Activated CD4-positive, alpha-beta T cell treated with anti-CD3 and anti-CD28 coated beads, Interleukin-10, Interleukin-2, amounts not matched to agents 100 ng/mL and 50 ng/mL, durations not matched to agents 16 hours and 8 hours (primary cell): Measurements from ENCODE around the gene NBPF26.
"Not testable (repeated sequence)": the region's sequence is repeated elsewhere in the genome, so short reads cannot be mapped to it uniquely, and the experiment has no call there.

ENCODE experiments used
- DNase-seq: peaks from one replicate; pipeline ENCODE4 v3.0.0-alpha.2; 2020

NBPF26 gene

DNA sequence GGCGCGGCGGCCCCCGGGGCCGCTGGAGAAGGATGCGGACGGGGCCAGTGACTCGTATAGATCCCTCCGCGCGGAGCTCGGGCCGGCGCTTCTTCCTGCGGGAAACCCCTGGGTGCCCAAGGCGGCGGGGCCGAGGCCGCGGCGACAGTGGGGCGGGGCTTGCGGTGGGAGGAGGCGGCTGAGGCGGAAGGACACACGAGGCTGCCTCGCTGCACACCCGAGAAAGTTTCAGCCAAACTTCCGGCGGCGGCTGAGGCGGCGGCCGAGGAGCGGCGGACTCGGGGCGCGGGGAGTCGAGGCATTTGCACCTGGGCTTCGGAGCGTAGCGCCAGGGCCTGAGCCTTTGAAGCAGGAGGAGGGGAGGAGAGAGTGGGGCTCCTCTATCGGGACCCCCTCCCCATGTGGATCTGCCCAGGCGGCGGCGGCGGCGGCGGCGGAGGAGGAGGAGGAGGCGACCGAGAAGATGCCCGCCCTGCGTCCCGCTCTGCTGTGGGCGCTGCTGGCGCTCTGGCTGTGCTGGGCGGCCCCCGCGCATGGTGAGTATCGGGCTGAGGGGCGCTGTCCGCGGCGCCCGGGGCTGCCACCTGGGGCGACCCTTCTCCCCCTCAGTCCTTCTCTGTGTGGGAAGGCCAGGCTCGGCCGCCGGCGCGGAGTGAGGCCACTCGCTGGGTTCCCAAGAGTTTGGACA, at the start of gene NBPF26:
TSS of gene NBPF26 (plus strand) at position 231 of the 688 bp plus-strand sequence.
- peak; percentile 87 for DNase-seq

DNA sequence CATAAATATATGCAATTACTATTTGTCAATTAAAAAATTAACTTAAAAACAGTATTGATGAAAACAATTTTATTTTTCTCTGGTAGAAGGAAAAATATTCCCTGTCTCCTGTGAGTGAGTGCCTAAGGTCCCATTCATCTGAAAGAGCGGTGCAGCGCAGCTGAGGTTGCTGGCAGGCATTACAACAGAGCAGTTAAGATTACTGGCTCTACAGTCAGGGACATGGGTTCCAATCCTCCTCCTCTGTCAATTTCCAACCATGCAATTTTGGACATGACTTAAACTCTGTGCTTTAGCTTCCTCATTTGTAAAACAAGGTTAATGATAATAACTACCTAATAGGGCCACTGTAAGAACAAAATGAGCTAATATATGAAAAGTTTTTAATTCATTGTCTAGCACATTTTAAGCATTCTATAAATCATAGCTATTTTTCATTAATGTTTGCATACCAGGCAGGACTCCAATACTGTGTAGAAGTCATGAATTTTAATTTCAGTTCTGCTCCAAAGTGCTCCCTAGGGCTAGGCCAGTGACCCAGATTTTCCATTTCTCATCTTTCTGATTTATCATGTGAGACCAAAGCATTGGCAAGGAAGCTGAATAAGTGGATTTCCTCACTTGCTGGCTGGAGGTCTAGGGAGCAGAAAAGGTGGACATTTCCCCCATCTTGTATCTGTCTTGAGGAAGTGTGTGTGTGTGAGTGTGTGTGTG, 43.5 kb upstream of the NBPF26 start:
- not testable (repeated sequence) for DNase-seq

DNA sequence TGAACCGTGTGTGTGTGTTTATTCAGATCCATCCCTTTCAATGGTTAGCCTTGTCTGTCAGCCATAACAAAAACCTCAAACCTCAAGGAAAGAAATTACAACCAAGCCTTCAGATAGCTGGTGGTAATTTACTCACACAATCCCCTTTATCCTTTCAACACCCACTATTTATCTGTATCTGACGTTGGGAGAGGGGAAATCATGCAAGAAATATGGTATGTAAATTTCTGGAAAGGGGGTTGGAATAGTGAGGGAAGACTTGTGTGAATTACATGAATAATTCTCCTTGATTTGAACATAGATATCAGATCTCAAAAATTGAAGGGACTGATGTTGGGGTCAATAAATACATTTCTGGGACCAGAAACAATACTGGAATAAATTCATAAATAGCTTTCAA, 42.8 kb upstream of the NBPF26 start:
- DNase-seq = not testable (repeated sequence)

DNA sequence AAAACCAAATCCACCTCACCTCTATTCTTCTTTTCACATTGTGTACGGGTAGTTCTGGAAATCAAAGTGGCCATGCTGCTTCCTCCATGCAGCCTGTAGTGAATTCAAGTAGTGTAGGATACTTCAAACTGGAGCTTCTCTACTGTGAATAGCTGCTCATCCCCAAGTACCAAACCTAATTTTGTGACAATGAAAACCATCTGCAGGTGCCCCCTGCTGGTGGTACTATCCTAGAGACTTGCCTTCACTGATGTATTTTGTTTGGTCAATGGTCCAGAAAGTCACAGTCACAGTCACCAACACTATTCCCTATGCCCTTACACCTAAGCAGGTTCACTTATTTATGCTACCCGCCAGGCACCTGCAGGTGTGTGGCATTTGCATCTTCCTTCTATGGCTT, 39.3 kb upstream of the NBPF26 start:
- not testable (repeated sequence) for DNase-seq

DNA sequence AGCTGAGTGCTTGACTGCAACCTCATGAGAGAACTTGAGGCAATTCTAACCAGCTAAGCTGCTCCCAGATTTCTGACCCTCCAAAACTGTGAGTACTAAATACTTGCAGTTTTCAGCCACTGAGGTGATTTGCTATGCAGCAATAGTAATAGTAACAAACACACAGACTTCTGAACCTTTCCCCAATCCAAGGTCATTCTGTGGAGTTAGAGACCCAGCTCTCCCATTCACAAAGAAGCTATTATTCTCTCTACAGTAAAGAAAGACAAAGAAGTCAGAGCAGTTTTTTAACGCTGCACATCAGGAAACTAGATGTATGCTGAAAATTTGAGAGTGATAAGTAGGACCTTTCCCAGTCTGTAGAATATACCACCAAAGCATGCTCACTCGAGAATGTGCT, 38.1 kb upstream of the NBPF26 start:
- not testable (repeated sequence) for DNase-seq

DNA sequence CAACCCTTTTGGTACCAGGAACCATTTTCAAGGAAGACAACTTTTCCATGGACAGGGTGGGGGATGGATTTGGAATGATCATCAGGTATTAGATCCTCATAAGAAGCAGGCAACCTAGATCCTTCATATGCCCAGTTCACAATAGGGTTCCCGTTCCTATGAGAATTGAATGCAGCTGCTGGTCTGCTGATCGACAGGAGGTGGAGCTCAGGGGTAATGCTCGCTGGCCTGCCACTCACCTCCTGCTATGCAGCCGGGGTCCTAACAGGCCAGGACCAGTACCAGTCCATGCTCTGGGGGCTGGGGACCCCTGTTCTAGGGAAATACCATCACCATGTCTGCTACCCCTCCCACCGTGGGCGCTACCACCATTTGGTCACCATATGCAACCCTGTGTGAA, 36.5 kb upstream of the NBPF26 start:
- DNase-seq = not testable (repeated sequence)

DNA sequence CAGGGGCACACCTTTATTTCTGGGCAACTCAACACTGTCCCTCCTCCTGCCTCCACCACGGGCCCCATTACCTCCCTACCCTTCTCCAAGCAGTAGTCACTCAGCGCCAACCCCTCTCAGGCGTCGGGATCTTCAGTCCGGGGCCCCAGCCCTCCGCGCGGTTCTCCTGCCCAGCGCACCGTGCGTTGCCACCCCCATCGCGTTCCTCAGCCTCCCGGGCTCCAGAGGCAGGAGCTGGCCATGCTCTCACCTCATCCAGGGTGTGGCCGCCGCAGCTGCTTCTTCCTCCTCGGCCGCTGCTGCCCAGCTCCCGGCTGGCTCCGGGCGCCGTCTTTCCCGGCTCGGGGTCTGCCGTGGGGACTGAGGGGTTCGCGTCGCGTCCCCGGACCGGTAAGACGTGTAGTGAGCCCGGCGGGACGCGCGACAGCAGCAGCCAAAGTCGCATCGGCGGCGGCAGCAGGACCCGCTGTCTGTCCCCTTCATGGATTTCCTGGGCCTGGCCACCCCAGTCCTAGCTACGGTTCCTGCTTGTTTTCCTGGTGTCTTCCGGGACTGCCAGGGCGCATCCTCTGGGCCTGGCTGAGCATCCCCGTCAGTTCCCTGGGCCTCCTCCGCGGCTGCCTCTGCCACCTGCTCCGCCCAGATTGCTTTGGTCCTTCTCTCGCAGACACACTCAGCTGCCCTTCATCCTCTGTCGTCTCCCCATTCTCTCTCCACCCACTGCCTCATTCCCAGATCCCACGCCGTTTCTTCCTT, 22.8 kb upstream of the NBPF26 start:
- not testable (repeated sequence) for DNase-seq

DNA sequence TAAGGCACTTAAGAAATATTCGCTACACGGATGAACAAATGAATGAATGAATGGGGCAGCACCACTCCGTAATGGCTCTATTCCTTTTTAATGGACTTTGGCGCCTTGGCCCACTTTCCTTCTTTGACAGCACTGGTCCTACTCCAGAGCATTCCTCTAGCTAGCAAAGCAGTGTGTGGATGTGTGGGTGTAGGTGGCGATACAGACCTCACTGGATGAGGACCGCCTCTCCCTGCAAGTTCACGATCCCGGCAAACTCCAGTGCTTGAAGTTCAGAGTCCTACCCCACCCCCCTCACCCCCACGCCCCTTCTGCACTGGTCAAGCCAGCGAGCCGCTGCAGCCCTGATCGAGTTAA, 409 bp upstream of the NBPF26 start:
- DNase-seq = not testable (repeated sequence)

DNA sequence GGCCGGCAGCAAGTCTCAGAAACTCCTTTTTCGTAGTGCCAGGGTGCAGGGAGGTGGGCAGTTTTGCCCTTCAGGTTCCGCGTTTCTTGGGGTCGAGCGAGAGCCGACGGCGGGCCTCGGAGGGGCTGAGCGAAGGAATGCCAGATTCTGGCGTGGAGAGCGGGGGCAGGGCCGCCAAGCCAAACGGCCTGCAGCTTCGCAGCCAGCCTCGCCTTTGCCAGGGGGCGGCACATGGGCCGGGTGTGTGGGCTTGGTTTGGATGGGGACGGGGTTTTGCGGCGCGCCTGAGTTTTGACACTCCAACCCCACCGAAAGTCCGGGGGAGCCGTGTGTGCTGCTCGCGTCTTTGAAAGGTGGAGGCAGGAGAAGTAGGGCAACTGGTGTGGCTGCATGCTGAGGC, 762 bp downstream of the NBPF26 start:
- peak; percentile 10 for DNase-seq

DNA sequence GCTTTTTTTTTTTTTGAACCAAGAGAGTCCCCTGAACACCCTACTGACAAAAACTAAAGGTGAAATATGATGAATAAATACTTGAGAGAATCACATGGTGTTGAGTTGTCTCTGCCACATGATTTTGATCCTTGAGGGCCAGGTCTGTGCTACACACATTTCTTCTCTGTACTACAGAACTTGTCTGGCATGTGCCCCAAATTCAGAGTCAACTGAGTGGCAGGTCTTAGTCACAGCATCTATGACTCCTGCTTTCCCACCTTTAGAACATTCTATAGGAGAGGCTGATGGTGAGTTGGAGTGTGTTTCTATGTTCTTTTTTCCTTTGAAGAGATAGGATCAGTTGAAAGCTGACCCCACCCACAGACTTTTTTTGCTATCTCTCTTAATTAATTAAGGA, 5.1 kb downstream of the NBPF26 start:
- peak; percentile 9 for DNase-seq

DNA sequence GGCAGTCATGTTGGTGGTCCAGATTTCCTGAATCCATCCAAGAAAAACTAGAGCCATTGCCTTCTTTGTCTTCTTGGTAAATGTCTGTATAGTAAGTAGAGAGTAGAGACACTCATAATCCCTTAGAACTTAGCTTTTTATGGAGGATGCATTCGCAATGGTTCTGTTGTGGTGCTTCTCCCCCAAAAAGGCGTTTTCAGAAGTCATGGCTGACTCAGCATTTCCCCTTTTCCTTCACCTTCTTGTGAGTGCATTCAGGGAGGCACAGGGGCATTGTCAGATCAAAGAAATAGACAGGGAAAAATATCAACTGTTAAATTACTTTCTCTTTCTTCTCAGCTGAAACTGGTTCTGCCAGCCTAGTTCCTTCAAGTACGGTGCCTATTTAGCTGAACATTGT, 45.3 kb downstream of the NBPF26 start:
- DNase-seq = not testable (repeated sequence)

DNA sequence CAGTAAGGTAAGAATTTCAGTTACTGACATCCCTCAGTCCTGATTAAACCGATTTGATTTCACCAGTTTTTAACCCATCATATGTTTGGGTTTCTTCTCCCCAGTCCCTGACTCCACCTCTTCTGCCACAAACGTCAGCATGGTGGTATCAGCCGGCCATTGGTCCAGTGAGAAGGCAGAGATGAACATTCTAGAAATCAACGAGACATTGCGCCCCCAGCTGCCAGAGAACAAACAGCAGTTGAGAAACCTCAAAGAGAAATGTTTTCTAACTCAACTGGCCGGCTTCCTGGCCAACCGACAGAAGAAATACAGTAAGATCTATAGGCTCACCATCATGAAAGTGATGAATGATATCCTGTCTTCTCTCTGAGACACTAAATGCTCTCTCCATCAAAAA, 81.7 kb downstream of the NBPF26 start:
- DNase-seq = peak; percentile 23

DNA sequence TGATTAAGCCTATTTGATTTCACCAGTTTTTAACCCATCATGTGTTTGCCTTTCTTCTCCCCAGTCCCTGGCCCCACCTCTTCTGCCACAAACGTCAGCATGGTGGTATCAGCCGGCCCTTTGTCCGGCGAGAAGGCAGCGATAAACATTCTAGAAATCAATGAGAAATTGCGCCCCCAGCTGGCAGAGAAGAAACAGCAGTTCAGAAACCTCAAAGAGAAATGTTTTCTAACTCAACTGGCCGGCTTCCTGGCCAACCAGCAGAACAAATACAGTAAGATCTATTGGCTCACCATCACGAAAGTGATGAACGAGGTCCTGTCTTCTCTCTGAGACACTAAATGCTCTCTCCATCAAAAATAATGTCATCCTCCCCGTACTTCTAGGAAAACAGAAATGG, 88.1 kb downstream of the NBPF26 start:
- DNase-seq = peak; percentile 50

DNA sequence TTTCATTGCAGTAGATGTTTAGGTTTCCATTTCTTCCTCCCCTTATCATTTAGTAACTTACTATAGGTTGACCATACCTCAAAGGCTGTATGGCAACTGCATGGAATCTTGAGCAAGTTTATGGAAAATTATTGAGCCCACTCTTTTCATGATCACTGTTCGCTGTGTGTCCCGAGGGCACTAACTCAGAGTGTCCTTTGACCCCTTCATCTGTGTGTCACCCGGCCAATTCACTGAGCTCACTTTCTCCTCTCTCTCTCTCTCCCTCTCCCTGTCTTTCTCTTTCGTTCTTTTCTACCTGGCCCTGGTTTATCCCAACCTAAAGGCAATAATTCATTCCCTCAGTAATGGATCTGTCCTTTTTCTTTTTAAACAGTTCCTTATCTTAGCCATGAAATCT, 101.3 kb downstream of the NBPF26 start:
- DNase-seq = not testable (repeated sequence)

DNA sequence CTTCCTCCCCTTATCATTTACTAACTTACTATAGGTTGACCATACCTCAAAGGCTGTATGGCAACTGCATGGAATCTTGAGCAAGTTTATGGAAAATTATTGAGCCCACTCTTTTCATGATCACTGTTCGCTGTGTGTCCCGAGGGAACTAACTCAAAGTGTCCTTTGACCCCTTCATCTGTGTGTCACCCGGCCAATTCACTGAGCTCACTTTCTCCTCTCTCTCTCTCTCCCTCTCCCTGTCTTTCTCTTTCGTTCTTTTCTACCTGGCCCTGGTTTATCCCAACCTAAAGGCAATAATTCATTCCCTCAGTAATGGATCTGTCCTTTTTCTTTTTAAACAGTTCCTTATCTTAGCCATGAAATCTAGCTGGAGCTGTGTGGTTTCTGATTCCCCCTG, 102.9 kb downstream of the NBPF26 start:
- DNase-seq = not testable (repeated sequence)

DNA sequence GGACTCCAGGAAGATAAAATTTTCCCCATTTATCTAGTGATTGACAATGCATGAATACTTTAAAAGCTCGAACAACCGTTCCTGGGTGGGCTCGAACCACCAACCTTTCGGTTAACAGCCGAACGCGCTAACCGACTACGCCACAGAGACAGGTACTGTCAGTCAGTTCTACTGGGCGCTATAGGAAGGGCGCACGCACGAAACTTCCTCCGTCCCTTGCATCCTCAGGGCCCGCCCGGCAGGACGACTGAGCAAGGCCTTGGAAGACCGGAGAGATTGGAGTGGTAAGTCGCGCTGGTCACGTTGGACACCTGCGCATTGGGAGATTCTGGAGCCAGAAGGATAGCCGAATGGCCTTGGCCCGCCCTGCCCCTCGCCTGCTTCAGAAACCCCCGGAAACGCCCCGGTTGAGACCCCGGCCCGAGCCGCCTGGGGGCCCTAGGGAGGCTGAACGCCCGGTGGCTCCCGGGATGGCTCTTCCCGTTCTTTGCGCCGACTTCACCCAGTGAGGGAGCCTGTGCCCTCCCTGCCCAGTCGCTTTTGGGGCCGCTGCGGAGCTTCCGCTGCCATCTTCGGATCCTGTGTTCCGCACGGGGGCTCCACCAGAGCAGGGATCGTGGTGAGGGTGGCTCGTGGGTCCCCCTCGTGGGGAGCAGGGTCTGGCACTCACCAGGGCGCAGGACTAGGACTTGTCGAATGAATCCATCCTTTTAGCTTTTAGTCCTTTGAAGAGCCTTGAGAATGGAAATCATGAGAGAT, 120.6 kb downstream of the NBPF26 start:
- DNase-seq = peak; percentile 87

DNA sequence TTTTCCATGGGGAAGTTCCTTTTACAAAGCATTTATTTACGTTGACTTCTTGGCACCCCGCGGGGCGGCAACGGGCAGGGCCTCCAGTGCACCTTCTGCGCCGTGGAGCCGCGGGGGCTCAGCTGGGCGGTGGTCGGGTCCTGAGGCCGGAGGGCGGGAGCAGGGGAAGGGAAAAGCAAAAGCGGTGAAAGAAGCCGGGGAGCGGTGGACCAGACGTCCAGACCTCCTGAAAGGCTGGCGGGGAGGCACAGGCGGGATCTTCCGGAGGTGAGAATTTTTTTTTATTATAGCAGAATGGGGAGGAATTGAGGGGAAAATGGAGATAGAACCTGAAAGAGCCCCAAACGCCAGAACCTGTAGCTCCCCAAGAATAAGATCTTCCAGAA, 121.2 kb downstream of the NBPF26 start:
- DNase-seq = not testable (repeated sequence)

DNA sequence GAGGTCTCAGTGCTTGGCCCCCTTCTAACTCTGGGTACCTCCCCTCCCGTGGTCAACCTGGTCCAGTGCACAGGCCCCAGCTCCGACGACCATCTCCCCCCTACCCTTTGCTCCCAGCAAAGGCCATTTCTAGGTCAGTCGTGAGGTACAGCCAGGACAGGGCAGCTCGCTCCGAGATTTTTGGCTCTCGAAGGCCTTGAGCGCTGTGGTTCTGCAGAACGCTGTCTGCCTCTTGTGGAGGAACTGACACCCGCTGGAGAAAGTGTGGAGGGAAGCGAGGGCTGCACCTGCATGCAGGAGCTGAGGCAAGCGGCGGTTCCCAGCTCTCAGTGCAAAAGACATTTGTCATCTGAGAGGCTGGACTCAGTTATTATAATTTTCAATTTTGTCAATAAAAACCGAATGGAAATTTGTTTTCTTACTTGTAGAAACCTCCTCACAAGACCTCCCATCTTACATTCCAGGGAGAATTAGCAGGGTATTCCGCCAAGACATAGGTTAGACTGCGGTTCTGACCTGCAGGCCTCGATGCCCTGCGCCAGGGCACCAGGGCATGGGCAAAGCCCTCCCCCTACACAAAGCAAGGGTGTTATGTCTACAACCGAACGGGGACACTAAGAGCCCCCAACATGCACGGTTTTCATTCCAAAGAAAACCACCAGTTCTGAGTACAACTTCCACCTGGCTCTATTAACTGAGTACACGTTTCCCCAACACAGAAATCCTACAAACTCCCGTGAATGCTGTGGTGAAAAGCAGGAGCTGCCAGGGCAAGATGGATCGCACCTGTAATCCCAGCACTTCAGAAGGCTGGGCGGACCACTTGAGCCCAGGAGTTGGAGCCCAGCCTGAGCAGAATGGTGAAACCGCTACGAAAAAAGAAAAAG, 125.9 kb downstream of the NBPF26 start:
- DNase-seq = peak; percentile 45

DNA sequence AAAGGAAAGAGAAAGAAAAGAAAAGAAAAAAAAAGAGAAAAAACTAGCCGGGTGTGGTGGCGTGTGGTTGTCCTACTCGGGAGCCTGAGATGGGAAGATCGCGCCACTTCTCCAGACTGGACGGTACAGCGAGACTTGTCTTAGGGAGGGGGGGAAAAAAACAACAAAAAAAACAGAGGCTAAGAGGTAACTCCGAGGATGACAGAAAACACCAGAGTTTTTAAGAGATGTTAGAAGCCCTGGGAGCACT, 126.5 kb downstream of the NBPF26 start:
- DNase-seq = not testable (repeated sequence)

DNA sequence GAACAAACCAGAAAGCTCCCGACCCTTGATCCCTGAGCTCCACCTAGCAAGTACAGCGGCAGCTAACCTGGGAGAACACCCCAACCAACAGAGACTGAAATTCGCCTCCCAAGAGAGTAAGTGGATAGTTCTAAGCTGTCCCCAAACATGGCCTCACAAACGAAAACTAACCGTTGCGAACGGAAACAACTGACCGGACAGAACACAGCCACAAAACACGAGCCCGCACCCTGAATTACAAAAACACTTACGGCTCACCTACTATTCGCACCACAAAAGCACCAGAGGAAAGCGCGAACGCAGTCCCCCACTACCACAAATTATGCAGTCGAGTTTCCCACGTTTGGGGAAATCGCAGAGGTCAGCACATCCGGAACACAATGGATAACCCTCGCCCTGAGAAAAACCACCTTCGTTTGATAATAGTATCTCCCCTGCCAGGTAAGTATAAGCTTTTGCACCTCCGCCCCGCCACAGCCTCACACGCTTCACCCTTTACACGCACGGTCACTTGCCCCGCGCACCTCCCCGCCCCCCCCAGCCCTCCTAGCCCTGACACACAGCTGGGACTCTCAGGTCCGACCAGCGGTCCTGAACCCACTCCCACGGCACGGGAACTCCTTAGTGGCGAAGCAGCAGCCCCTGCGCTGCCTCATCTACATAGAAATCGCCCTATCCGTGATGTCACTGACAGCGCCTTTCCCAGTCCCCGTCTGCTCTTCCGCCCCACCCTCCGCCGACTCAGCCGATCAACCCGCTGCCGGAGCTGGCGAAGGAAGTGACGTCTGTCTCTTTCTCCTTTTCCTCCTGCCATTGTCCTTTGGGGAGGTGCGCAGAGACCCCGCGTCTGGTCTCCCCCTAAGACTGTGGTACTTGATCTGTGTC, 127.0 kb downstream of the NBPF26 start:
- peak; percentile 97 for DNase-seq

DNA sequence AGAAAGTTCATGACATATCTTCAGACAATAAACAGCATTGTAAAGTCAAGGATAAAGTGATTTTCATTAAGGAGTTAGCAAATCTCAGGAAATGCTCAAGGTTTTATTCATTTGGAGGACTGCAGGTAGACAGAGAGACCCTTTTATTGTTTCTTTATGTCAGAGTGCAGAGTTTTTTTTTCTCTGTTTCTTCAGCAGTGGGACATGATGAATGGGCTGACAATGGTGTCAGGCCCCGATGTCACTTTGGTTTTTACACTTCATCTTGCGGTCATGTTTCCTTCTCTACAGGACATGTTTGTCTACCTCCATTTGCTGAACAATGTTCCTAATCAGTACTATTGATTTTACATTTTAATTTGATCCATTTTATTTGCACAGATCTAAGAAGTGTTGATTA, 134.4 kb downstream of the NBPF26 start:
- not testable (repeated sequence) for DNase-seq
